ENCODE data around the gene SIKE1.
"Not testable (repeated sequence)": the region's sequence is repeated elsewhere in the genome, so short reads cannot be mapped to it uniquely, and the experiment has no call there.

Gene SIKE1

DNA sequence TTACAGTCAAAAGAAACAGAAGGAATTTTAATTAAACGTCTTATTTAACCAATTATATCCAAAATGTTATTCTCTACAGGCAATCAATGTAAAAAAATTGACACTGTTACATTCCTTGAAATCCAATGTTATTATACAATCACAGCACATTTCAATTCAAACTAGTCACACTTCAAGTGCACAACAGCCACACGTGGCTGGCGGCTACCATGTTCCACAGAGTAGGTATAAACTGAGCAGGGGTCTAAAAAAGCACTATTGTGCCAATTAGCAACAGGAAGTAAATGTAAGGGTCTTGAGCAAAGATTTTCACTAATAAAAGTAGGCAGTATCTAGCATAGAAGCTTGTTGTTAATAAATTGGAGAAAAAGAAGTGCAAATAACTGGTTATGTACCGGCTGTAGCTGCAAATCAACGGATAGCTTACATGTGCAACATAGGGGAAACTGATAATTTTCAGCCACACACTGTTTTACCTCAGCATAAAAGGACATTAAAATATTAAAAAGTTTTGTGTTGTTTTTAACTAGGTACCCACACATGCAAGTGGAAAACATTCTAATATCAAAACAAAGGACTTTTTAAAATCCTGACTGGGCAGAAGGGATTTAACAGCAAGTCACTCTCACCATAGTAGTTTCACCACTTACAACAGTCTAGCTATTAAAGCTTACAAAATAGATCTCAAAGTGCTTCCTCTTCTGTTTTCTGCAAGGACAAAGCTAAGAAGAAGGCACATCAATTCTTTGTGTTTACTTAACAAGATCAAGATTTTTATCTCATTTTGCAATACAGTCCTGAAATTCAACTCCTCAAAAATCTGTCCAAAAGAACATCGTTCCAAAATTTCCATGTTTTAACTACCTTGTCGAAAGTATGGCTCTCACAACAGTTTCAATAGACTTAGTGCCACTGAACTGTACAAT lies 25.2 kb downstream of the SIKE1 start:
- DNase-seq (ENCODE audit: low spot score): no peak

DNA sequence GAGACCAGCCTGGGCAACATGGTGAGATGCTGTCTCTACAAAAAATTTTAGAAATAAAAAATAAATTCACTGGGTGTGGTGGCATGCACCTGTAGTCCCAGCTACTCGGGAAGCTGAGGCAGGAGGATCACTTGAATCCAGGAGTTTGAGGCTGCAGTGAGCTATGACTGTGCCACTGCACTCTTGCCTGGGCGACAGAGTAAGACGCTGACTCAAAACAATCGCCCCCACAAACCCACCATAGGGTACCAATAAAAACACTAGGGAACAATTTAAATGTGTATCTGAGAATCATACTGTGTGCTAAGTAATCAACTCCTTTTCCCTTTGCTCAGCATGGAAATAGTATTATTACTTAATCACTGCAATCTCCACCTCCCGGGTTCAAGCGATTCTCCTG lies 26.8 kb downstream of the SIKE1 start:
- DNase-seq (ENCODE audit: low spot score): not testable (repeated sequence)

DNA sequence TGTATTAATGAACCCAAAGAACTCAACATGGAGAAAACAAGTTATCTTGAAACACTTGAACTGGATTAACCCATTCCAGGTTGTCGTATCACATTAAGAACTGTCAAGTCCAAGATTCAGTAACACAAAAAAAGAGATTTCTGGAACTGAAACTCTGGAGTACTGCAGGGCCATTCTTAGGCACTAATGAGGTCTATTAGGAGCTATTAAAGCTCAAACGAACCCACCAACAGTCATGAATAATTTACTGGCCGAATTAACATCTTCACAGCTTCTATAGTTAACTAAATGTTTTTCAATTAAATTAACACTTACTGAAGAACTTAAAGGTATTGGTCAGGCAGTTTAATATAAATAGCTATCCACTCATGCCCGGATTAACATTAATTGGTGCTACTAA lies 27.3 kb downstream of the SIKE1 start:
- no peak for DNase-seq (ENCODE audit: low spot score)

DNA sequence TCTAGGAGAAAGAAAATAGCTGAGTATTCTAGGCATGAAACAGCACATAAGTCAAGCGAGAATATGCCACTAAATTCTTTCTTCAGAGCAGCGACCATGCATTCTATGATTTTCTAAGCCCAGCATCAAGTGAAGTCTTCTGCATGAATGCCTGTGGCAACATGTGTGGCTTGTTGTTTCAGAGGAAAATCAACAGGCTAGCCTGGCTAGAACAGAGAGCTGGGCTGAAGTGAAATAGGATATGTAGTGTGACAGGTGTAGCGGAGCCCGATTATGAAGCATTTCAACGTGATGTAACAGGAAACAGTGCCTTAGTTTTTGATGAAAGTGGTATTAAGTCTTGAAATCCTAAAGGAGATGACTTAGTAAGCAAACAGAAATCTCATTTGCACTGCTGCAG lies 29.7 kb downstream of the SIKE1 start:
- no peak for DNase-seq (ENCODE audit: low spot score)

DNA sequence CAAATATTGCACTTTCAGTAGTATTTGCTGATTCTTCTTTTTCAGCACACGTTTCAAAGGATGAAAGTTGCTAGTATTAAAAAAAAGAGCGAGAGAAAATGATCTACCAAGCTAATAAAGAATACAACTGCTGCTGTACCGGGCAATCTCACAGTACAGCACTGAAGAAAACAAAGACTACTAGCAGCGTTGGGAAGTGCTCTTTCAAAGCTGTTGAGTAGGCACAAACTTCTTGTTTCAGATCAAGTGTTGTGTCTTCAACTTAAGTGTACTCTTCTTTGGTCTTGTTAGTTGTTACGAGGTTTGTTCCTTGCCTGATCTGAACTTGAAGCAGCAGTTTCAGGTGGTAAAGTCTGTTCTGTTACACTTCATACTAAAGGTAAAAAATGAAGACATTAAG lies 30.6 kb downstream of the SIKE1 start:
- DNase-seq (ENCODE audit: low spot score): no peak

- DNase-seq (ENCODE audit: low spot score): no peak
These were observed 33.9 kb downstream of the SIKE1 start for GRCh38 chr1:114746450-114747121.

GRCh38 chr1:114745291-114745690 lies 35.2 kb downstream of the SIKE1 start:
- no peak for DNase-seq (ENCODE audit: low spot score)

GRCh38 chr1:114741963-114742746 lies 38.3 kb downstream of the SIKE1 start:
- no peak for DNase-seq (ENCODE audit: low spot score)

DNA sequence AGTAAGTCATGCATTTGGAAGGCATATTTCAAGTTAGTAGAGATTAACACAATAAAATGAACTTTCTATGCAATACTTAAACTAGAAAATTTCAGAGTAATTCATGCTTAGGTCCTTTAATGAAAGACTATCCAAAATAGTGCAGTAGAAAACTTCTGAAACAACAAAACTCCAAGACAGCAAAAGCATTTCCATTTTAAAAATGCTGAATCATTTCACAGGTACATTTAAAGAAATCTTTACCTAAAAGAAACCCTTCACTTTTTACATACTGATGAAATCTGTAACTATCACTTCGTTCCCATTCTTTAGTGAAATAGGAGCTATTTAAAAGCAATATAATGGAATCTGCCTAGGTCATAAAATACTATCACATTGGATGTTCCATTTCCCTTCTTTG lies 40.2 kb downstream of the SIKE1 start:
- DNase-seq (ENCODE audit: low spot score): no peak

GRCh38 chr1:114737314-114737849 lies 43.1 kb downstream of the SIKE1 start:
- no peak for DNase-seq (ENCODE audit: low spot score)

GRCh38 chr1:114735479-114735878 lies 45.0 kb downstream of the SIKE1 start:
- DNase-seq (ENCODE audit: low spot score): no peak

DNA sequence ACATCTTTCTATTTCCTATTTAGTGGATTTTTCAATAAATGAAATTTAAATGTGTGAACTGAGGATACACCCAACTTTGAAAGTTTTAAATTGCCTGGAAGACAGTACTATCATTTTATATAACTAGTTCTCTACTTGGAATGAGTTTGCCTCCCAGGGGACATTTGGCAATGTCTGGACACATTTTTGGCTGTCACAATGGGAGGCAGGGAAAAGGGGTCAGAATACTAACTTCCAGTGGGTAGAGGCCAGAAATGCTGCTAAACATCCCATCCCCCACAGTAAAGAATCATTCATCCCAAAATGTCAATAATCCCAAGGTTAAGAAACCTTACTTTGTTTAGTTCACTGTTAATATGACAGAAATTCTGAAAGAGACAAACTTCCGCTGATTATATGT lies 50.7 kb downstream of the SIKE1 start:
- no peak for DNase-seq (ENCODE audit: low spot score)

DNA sequence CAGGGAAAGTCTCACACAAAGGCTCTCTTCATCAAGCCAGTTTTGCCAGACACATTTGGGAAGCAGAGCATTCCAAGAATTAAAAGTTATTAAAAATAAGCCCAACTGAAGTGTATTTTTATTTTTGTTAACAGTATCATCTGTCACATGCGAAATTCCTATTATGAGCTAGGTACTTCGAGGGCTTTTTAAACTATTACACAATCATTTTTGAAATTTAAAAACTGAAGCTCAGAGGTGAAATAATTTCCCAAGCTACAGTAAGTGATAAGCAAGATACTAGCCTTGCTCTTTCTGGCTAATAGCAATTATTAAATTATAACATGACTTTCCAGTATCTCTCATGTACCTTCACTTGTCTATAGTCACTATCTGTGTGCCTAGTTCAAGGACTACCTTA lies 51.9 kb downstream of the SIKE1 start:
- no peak for DNase-seq (ENCODE audit: low spot score)

- DNase-seq (ENCODE audit: low spot score): no peak
These were observed 55.3 kb downstream of the SIKE1 start for GRCh38 chr1:114725230-114725629.

DNA sequence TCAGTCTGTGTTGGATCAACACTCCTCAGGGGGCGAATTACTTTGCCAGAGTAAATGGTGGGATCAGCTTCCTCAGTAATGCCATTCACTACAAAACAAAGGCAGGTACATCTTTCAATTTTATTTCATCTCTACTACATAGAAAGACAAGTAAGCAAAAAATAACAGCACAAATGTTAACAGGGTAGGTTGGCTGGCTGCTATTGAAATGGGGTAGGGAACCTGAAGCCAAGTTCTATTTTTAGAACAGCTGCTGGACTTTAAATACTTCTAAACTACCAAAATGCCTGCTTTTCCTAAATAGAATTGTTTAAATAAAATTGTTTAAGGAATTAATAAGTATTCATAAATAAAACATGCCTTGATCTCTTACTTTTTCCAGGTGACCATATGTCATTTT lies 56.6 kb downstream of the SIKE1 start:
- DNase-seq (ENCODE audit: low spot score): no peak

DNA sequence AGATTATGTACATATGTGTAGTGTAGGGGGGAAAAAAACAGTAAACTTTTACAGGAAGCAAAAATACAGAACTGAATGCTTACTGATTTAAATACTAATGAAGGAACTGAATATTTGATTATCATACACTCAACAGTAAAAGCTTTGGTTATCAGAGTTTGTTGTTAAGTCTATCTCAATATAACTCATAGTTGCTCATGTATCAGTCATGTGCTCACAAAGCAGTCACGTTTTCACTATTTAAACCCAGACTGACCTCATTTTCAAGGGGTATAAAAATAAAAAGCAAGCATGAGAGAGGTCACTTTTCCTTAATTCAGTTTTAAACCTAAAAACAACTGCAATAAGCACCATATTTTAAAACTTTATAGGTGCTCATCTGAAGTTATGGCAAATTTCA lies 57.0 kb downstream of the SIKE1 start:
- no peak for DNase-seq (ENCODE audit: low spot score)

GRCh38 chr1:114720492-114720891 lies 60.0 kb downstream of the SIKE1 start:
- no peak for DNase-seq (ENCODE audit: low spot score)

Measured in COLO829 (cell line).